Measurements from ENCODE around the gene NELFA.

- TF ChIP-seq POLR2AphosphoS5 (IDR thresholded peaks at IDR 0.05; ENCODE audit: borderline replicate concordance, low read depth, low read length), result no peak
- TF ChIP-seq EZH2 (IDR thresholded peaks at IDR 0.05), result no peak
- no peak for TF ChIP-seq FOXP2 (optimal IDR thresholded peaks at IDR 0.05; ENCODE audit: control extremely low read depth, extremely low read length, insufficient read depth)
Observed at GRCh38 chr4:1990348-1990645, 18.5 kb downstream of the NELFA start.

All from SK-N-MC (cell line).